ENCODE measurements around the gene FEZF1.

Gene FEZF1

GRCh38 chr7:122262246-122262645 is 42.3 kb downstream of the FEZF1 start:
- H3K4me3 ChIP-seq (IDR thresholded peaks at IDR 0.05; ENCODE audit: insufficient read depth, low read depth, low read length): no peak overlapping the region
- H3K9ac ChIP-seq: no peak overlapping the region
- no peak overlapping the region for H3K4me2 ChIP-seq
- H3K27me3 ChIP-seq (ENCODE audit: insufficient read depth, low read depth): no peaks in the 10 kb centered on the region
- H4K20me1 ChIP-seq (ENCODE audit: insufficient read depth): no peaks in the 10 kb centered on the region
- TF ChIP-seq CTCF (conservative IDR thresholded peaks at IDR 0.05; ENCODE audit: low read depth, low read length): no peak
- no peaks in the 10 kb centered on the region for H3K79me2 ChIP-seq (ENCODE audit: insufficient read depth, low read depth)
- no peaks in the 10 kb centered on the region for H3K36me3 ChIP-seq (ENCODE audit: insufficient read depth)
- H3K4me1 ChIP-seq (ENCODE audit: low read depth, poor library complexity, severe bottlenecking): no peaks in the 10 kb centered on the region
- H2AFZ ChIP-seq (ENCODE audit: low read depth): no peak overlapping the region
- no peak overlapping the region for H3K27ac ChIP-seq

GRCh38 chr7:122261442-122261841 is 43.1 kb downstream of the FEZF1 start:
- Histone ChIP-seq H3K27me3 (ENCODE audit: insufficient read depth, low read depth) (no peaks in the 10 kb centered on the region), H3K4me2 (no peak overlapping the region), H3K27ac (no peak overlapping the region), H3K4me1 (ENCODE audit: low read depth, poor library complexity, severe bottlenecking) (no peaks in the 10 kb centered on the region), H3K4me3 (IDR thresholded peaks at IDR 0.05; ENCODE audit: insufficient read depth, low read depth, low read length) (no peak overlapping the region), H3K79me2 (ENCODE audit: insufficient read depth, low read depth) (no peaks in the 10 kb centered on the region), H2AFZ (ENCODE audit: low read depth) (no peak overlapping the region), H3K36me3 (ENCODE audit: insufficient read depth) (no peaks in the 10 kb centered on the region), H3K9ac (no peak overlapping the region), H4K20me1 (ENCODE audit: insufficient read depth) (no peaks in the 10 kb centered on the region)
- no peak for TF ChIP-seq CTCF (conservative IDR thresholded peaks at IDR 0.05; ENCODE audit: low read depth, low read length)

GRCh38 chr7:122261016-122261415 is 43.5 kb downstream of the FEZF1 start:
- H3K4me3 ChIP-seq (IDR thresholded peaks at IDR 0.05; ENCODE audit: insufficient read depth, low read depth, low read length): no peak overlapping the region
- H3K36me3 ChIP-seq (ENCODE audit: insufficient read depth): no peaks in the 10 kb centered on the region
- TF ChIP-seq CTCF (conservative IDR thresholded peaks at IDR 0.05; ENCODE audit: low read depth, low read length): no peak
- no peak overlapping the region for H3K4me2 ChIP-seq
- no peaks in the 10 kb centered on the region for H3K4me1 ChIP-seq (ENCODE audit: low read depth, poor library complexity, severe bottlenecking)
- no peak overlapping the region for H3K9ac ChIP-seq
- no peaks in the 10 kb centered on the region for H4K20me1 ChIP-seq (ENCODE audit: insufficient read depth)
- no peak overlapping the region for H3K27ac ChIP-seq
- no peaks in the 10 kb centered on the region for H3K79me2 ChIP-seq (ENCODE audit: insufficient read depth, low read depth)
- H3K27me3 ChIP-seq (ENCODE audit: insufficient read depth, low read depth): no peaks in the 10 kb centered on the region
- no peak overlapping the region for H2AFZ ChIP-seq (ENCODE audit: low read depth)

GRCh38 chr7:122260336-122260735 is 44.2 kb downstream of the FEZF1 start:
- no peaks in the 10 kb centered on the region for H3K36me3 ChIP-seq (ENCODE audit: insufficient read depth)
- no peaks in the 10 kb centered on the region for H4K20me1 ChIP-seq (ENCODE audit: insufficient read depth)
- no peaks in the 10 kb centered on the region for H3K4me1 ChIP-seq (ENCODE audit: low read depth, poor library complexity, severe bottlenecking)
- H3K4me3 ChIP-seq (IDR thresholded peaks at IDR 0.05; ENCODE audit: insufficient read depth, low read depth, low read length): no peak overlapping the region
- H3K79me2 ChIP-seq (ENCODE audit: insufficient read depth, low read depth): no peaks in the 10 kb centered on the region
- H2AFZ ChIP-seq (ENCODE audit: low read depth): no peak overlapping the region
- H3K27me3 ChIP-seq (ENCODE audit: insufficient read depth, low read depth): no peaks in the 10 kb centered on the region
- no peak overlapping the region for H3K27ac ChIP-seq
- TF ChIP-seq CTCF (conservative IDR thresholded peaks at IDR 0.05; ENCODE audit: low read depth, low read length): no peak
- no peak overlapping the region for H3K4me2 ChIP-seq
- no peak overlapping the region for H3K9ac ChIP-seq

GRCh38 chr7:122258971-122259370 is 45.6 kb downstream of the FEZF1 start:
- no peaks in the 10 kb centered on the region for H4K20me1 ChIP-seq (ENCODE audit: insufficient read depth)
- no peaks in the 10 kb centered on the region for H3K36me3 ChIP-seq (ENCODE audit: insufficient read depth)
- H3K4me2 ChIP-seq: no peak overlapping the region
- H3K4me3 ChIP-seq (IDR thresholded peaks at IDR 0.05; ENCODE audit: insufficient read depth, low read depth, low read length): no peak overlapping the region
- no peak overlapping the region for H3K27ac ChIP-seq
- no peak overlapping the region for H2AFZ ChIP-seq (ENCODE audit: low read depth)
- H3K79me2 ChIP-seq (ENCODE audit: insufficient read depth, low read depth): no peaks in the 10 kb centered on the region
- no peaks in the 10 kb centered on the region for H3K4me1 ChIP-seq (ENCODE audit: low read depth, poor library complexity, severe bottlenecking)
- no peak for TF ChIP-seq CTCF (conservative IDR thresholded peaks at IDR 0.05; ENCODE audit: low read depth, low read length)
- no peak overlapping the region for H3K9ac ChIP-seq
- H3K27me3 ChIP-seq (ENCODE audit: insufficient read depth, low read depth): no peaks in the 10 kb centered on the region
